Activated naive CD8-positive, alpha-beta T cell treated with anti-CD3 and anti-CD28 coated beads, Interleukin-2, amount 10 ng/mL, durations not matched to agents 7 days and 5 days (primary cell): ENCODE data around the gene SERTAD3. TPM values are rescaled to one million over a fixed set of nuclear protein-coding genes. Genes with fewer than 3 reads are reported as not detected.
"Not testable (repeated sequence)": the region's sequence is repeated elsewhere in the genome, so short reads cannot be mapped to it uniquely, and the experiment has no call there.

ENCODE experiments used
- ATAC-seq: fragments of 150-1000 bp; cut with Tn5 transposase; one replicate; pipeline ENCODE4 v1.10.0; 2021; ENCODE audit warnings: low read depth, moderate library complexity
- POLR2A ChIA-PET: fragments of 350-600 bp; sonication (Branson Sonifier 250); formaldehyde crosslinking; loops from one replicate; lab custom pipeline; 2021; ENCODE audit warnings: antibody characterized with exemption; lab: Charles Lee
- DNase-seq: peaks from one replicate; pipeline ENCODE4 v3.0.0; 2021
- H3K27ac Mint-ChIP-seq: one replicate; pipeline ENCODE4 v1.8.0; 2022; ENCODE audit warnings: mild to moderate bottlenecking, mixed read lengths
- H3K27me3 Mint-ChIP-seq: one replicate; pipeline ENCODE4 v1.8.0; 2022; ENCODE audit warnings: mild to moderate bottlenecking, moderate library complexity, mixed read lengths
- H3K36me3 Mint-ChIP-seq: one replicate; pipeline ENCODE4 v1.8.0; 2021; ENCODE audit warnings: mild to moderate bottlenecking, mixed read lengths
- H3K4me1 Mint-ChIP-seq: one replicate; pipeline ENCODE4 v1.8.0; 2021; ENCODE audit warnings: mixed read lengths
- H3K4me3 Mint-ChIP-seq: one replicate; pipeline ENCODE4 v1.8.0; 2022; ENCODE audit warnings: mild to moderate bottlenecking, moderate library complexity, mixed read lengths
- H3K9me3 Mint-ChIP-seq: one replicate; pipeline ENCODE4 v1.8.0; 2021; ENCODE audit warnings: mixed read lengths
- total RNA-seq, 2 experiments: library from RNA; stranded (reverse); gene quantifications; one replicate each; pipeline ENCODE4 v1.2.3, GENCODE V29; 2021

SERTAD3 gene, protein sequence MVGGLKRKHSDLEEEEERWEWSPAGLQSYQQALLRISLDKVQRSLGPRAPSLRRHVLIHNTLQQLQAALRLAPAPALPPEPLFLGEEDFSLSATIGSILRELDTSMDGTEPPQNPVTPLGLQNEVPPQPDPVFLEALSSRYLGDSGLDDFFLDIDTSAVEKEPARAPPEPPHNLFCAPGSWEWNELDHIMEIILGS
- 10 to 100 TPM; 12.9 to 13.5 TPM for total RNA-seq

DNA sequence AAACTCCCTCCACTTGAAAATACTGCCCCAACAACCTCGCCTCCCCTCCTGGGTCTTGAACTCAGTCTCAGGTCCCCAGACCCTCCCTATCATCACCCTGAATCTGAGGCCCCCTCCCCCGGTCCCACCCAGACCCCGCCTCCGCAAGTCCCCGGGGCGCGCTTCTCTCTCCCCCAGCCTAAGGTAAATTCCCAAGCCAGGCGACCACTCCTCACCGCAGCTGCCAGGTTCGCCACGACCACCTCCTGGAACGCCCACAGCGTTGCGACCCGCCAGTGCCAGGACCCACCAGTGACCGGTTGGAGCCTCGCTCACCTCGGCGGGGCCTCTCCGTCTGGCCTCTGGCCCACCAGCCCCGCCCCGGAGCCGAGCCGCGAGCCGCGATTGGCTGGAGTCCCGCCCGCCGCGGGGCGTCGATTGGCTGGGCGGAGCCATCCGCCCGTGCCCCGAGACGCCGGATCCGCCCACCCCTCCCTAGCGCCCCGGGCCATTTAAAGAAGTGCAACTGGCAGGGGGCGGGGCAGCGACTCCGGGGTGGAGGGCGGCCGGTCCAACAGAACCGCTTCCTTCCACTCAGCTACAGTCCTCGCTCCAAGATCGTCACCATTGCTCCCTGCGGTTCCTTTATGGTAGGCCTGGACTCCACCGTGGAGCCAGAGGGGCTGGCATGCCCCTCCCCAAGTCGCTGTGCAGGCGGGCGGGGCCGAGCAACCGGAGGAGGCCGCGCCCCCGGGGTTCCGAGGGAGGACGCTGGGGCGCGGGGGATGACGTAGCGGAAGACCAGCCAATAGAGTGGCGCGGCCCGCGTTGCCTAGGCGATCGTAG is at the start of gene SERTAD3:
Gene SERTAD3 (minus strand): TSS at position 336 of the 825 bp plus-strand sequence. CDS start 2,255 bp downstream, outside the sequence.
- POLR2A ChIA-PET, result interaction anchor here (1.0 to 3.3 kb wide), 9 partner anchors 11 to 159 kb away, joined by 3 to 35 read pairs (median 5); partner anchors contain the start of genes BLVRB, C19orf47, PLD3 and SERTAD1

DNA sequence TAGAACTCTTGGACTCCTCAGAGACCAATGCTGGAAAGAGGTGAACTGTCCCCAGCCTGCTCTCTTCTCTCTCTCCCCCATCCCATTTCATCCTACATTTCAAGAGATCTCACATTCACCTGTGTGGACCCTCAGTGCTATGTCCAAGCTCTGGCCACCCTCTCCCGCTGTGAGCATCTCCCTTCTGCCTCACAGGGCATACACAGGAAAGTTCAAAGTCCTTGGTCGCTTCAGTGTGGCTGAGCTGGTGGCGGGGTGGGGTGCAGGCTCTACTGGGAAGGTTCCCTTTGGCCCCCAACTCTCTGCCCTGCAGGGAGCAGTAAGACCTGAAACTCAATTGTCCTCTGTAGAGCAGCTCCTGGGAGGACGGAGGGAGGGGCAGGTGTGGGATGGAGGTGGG is 49.6 kb upstream of the SERTAD3 start:
- ATAC-seq, result no peak
- Mint-ChIP-seq H3K27me3 (peaks cover 8% of the 10 kb centered on the region), H3K4me1 (no peaks in the 10 kb centered on the region), H3K27ac (no peak overlapping the region), H3K4me3 (no peak overlapping the region), H3K36me3 (no peaks in the 10 kb centered on the region), H3K9me3 (no peaks in the 10 kb centered on the region)
- POLR2A ChIA-PET, result no interaction called here
- DNase-seq, result no peak

More for the DNA sequence above, at the start of gene SERTAD3:
- peak within 1 kb of the TSS; percentile 96 for H3K27ac Mint-ChIP-seq
- H3K9me3 Mint-ChIP-seq, result no peaks in the 10 kb centered on the region
- DNase-seq (peak; percentile 99), ATAC-seq (peak; percentile 64)
- peaks cover 9% of the 10 kb centered on the region for H3K36me3 Mint-ChIP-seq
- peak within 1 kb of the TSS; percentile 96 for H3K4me3 Mint-ChIP-seq
- peaks cover 16% of the 10 kb centered on the region for H3K4me1 Mint-ChIP-seq
- H3K27me3 Mint-ChIP-seq, result no peaks in the 10 kb centered on the region

DNA sequence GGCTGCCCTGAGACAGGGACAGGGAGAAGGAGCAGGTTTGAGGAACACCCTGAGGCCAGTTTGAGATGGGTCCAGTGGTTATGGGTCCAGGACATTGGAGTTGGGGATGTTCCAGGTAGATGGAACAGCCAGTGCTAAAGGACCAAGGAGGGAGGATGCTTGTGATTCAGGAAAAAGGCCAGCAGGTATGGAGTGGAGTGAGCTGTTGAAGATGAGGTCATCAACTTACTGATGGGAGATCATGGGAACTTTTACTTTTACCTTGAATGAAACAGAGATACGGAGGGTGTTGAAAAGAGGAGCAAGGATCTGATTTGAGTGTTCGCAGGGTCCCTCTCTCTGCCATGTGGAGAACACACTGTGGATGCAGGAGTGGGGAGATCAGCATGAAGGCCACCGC is 48.1 kb upstream of the SERTAD3 start:
- POLR2A ChIA-PET, result no interaction called here

GRCh38 chr19:40489882-40490230 is 45.7 kb upstream of the SERTAD3 start:
- ATAC-seq (no peak), DNase-seq (no peak)
- H3K4me1 Mint-ChIP-seq, result peaks cover 7% of the 10 kb centered on the region
- H3K27me3 Mint-ChIP-seq, result peaks cover 13% of the 10 kb centered on the region
- H3K27ac Mint-ChIP-seq, result no peak overlapping the region
- POLR2A ChIA-PET, result no interaction called here
- no peaks in the 10 kb centered on the region for H3K36me3 Mint-ChIP-seq
- H3K9me3 Mint-ChIP-seq, result no peaks in the 10 kb centered on the region
- no peak overlapping the region for H3K4me3 Mint-ChIP-seq

More for the DNA sequence above, 48.1 kb upstream of the SERTAD3 start:
- Mint-ChIP-seq H3K4me1 (peaks cover 7% of the 10 kb centered on the region), H3K4me3 (no peak overlapping the region), H3K9me3 (no peaks in the 10 kb centered on the region), H3K27ac (no peak overlapping the region), H3K36me3 (no peaks in the 10 kb centered on the region), H3K27me3 (peaks cover 10% of the 10 kb centered on the region)
- ATAC-seq (no peak), DNase-seq (no peak)

- H3K27ac Mint-ChIP-seq, result no peak overlapping the region
- ATAC-seq, result no peak
- no peak for DNase-seq
- no peaks in the 10 kb centered on the region for H3K9me3 Mint-ChIP-seq
- POLR2A ChIA-PET, result no interaction called here
- H3K4me1 Mint-ChIP-seq, result peaks cover 7% of the 10 kb centered on the region
- H3K27me3 Mint-ChIP-seq, result peaks cover 16% of the 10 kb centered on the region
- no peak overlapping the region for H3K4me3 Mint-ChIP-seq
- no peaks in the 10 kb centered on the region for H3K36me3 Mint-ChIP-seq
Measured at GRCh38 chr19:40486017-40486416, 41.9 kb upstream of the SERTAD3 start.

- ATAC-seq, H3K27ac Mint-ChIP-seq, H3K9me3 Mint-ChIP-seq, H3K27me3 Mint-ChIP-seq, H3K36me3 Mint-ChIP-seq, H3K4me3 Mint-ChIP-seq, DNase-seq, H3K4me1 Mint-ChIP-seq: not testable (repeated sequence)
- POLR2A ChIA-PET, result interaction anchor here (0.6 kb wide), 1 partner anchor 54 kb away, joined by 3 read pairs; no protein-coding TSS in a partner anchor
Measured at GRCh38 chr19:40475878-40476644, 31.9 kb upstream of the SERTAD3 start.

DNA sequence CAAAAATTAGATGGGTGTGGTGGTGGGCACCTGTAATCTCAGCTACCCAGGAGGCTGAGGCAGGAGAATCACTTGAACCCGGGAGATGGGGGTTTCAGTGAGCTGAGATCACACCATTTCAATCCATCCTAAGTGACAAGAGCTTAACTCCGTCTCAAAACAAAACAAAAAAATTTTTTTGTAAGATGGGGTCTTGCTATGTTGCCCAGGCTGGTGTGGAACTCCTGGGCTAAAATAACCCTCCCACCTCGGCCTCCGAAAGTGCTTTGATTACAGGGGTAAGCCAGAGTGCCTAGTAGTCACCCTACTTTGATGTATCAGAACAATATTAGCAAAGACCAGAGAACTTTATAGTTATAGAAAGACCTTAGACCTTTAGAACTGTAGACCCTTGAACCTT is 30.6 kb upstream of the SERTAD3 start:
- Mint-ChIP-seq H3K4me1 (no peaks in the 10 kb centered on the region), H3K4me3 (no peak overlapping the region), H3K27ac (no peak overlapping the region), H3K9me3 (no peaks in the 10 kb centered on the region), H3K36me3 (no peaks in the 10 kb centered on the region), H3K27me3 (no peaks in the 10 kb centered on the region)
- POLR2A ChIA-PET, result no interaction called here
- ATAC-seq (no peak), DNase-seq (no peak)

- DNase-seq, result no peak
- no peak overlapping the region for H3K4me3 Mint-ChIP-seq
- peaks cover 14% of the 10 kb centered on the region for H3K27me3 Mint-ChIP-seq
- POLR2A ChIA-PET, result no interaction called here
- no peak for ATAC-seq
- H3K9me3 Mint-ChIP-seq, result no peaks in the 10 kb centered on the region
- no peak overlapping the region for H3K27ac Mint-ChIP-seq
- peaks cover 2% of the 10 kb centered on the region for H3K4me1 Mint-ChIP-seq
- H3K36me3 Mint-ChIP-seq, result no peaks in the 10 kb centered on the region
Measured at GRCh38 chr19:40472516-40472915, 28.4 kb upstream of the SERTAD3 start.

DNA sequence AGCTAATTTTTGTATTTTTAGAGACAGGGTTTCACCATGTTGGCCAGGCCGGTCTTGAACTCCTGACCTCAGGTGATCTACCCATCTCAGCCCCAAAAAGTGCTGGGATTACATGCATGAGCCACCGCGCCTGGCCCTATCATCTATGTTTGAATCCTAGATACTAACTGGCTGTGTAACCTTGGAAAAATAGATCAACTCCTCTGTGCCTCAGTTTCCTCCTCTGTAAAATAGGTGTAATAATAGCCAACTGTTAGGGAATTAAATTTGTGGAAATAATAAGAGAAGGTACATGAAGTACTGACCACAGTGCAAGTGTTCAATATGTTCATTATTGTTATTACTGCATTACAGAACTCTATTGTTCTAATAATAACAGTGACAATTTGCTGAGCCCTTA is 27.0 kb upstream of the SERTAD3 start:
- Mint-ChIP-seq H3K27me3 (peaks cover 20% of the 10 kb centered on the region), H3K27ac (no peak overlapping the region), H3K4me1 (peaks cover 8% of the 10 kb centered on the region), H3K4me3 (no peak overlapping the region), H3K9me3 (no peaks in the 10 kb centered on the region), H3K36me3 (no peaks in the 10 kb centered on the region)
- ATAC-seq, result no peak
- no peak for DNase-seq
- POLR2A ChIA-PET, result no interaction called here

DNA sequence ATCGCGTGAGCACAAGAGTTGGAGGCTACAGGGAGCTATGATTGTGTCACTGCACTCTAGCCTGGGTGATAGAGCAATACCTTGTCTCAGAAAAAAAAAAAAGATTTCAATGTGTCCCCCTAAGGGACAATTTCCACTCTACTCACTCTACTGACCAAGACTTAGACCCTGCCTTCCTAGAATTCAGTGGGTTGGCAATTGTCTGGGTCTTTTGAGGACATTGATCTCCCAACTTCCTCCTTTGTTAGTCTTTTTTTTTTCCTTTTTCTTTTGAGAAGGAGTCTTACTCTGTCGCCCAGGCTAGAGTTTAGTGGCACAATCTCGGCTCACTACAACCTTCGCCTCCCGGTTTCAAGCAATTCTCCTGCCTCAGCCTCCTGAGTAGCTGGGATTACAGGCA is 24.9 kb upstream of the SERTAD3 start:
- Mint-ChIP-seq H3K27me3 (peaks cover 21% of the 10 kb centered on the region), H3K9me3 (no peaks in the 10 kb centered on the region), H3K36me3 (no peaks in the 10 kb centered on the region), H3K4me1 (peaks cover 22% of the 10 kb centered on the region), H3K27ac (no peak overlapping the region), H3K4me3 (no peak overlapping the region)
- ATAC-seq, result no peak
- POLR2A ChIA-PET, result no interaction called here
- no peak for DNase-seq

GRCh38 chr19:40466985-40467734 is 23.0 kb upstream of the SERTAD3 start, which contains the start of gene SPTBN4:
TSS of gene SPTBN4 (plus strand) at chr19:40467001. CDS start at chr19:40472622, 5,621 bp downstream.
- peaks cover 21% of the 10 kb centered on the region for H3K27me3 Mint-ChIP-seq
- H3K4me3 Mint-ChIP-seq, result peak within 1 kb of the TSS; percentile 73
- H3K9me3 Mint-ChIP-seq, result no peaks in the 10 kb centered on the region
- no peaks in the 10 kb centered on the region for H3K36me3 Mint-ChIP-seq
- peak; percentile 45 for DNase-seq
- POLR2A ChIA-PET, result no interaction called here
- H3K4me1 Mint-ChIP-seq, result peaks cover 22% of the 10 kb centered on the region
- peak within 1 kb of the TSS; percentile 28 for H3K27ac Mint-ChIP-seq
- ATAC-seq, result no peak

GRCh38 chr19:40466219-40466984 is 22.3 kb upstream of the SERTAD3 start:
- H3K27me3 Mint-ChIP-seq, result peaks cover 21% of the 10 kb centered on the region
- H3K27ac Mint-ChIP-seq, result peak overlapping the region; percentile 28
- H3K4me3 Mint-ChIP-seq, result peak overlapping the region; percentile 73
- no peak for DNase-seq
- H3K4me1 Mint-ChIP-seq, result peaks cover 24% of the 10 kb centered on the region
- POLR2A ChIA-PET, result interaction anchor here (0.9 to 1.9 kb wide), 8 partner anchors 23 to 192 kb away, joined by 3 to 12 read pairs (median 4); partner anchors contain the start of genes C19orf47 and PLD3
- no peak for ATAC-seq
- H3K9me3 Mint-ChIP-seq, result no peaks in the 10 kb centered on the region
- H3K36me3 Mint-ChIP-seq, result no peaks in the 10 kb centered on the region
